H9 (cell line): ENCODE measurements around the gene TRAPPC4. TPM values are rescaled to one million over a fixed set of nuclear protein-coding genes. Genes with fewer than 3 reads are reported as not detected.

ENCODE experiments used
- DNase-seq: peaks from one replicate; pipeline ENCODE4 v3.0.0-alpha.2; 2017
- H2AFZ ChIP-seq: one replicate; pipeline ENCODE4 v1.6.1; 2013; ENCODE audit warnings: mild to moderate bottlenecking, low read length, control low read depth, moderate library complexity
- H2AK5ac ChIP-seq: 2 replicates; pipeline ENCODE4 v1.6.1; 2013; ENCODE audit warnings: low read length, control low read depth, mixed read lengths; ENCODE audit not compliant: insufficient read length
- H2BK120ac ChIP-seq: one replicate; pipeline ENCODE4 v1.6.1; 2013; ENCODE audit warnings: low read depth, mild to moderate bottlenecking, low read length, control low read depth, inconsistent platforms; ENCODE audit not compliant: poor library complexity, severe bottlenecking
- H2BK12ac ChIP-seq: 2 replicates; pipeline ENCODE4 v1.6.1; 2013; ENCODE audit warnings: low read length, control low read depth, mixed read lengths, low read depth; ENCODE audit not compliant: insufficient read length
- H2BK15ac ChIP-seq: 2 replicates; pipeline ENCODE4 v1.6.1; 2013; ENCODE audit warnings: low read depth, low read length, control low read depth
- H2BK20ac ChIP-seq: one replicate; pipeline ENCODE4 v1.6.1; 2013; ENCODE audit warnings: low read depth, mild to moderate bottlenecking, low read length, control low read depth, inconsistent platforms; ENCODE audit not compliant: poor library complexity, severe bottlenecking
- H2BK5ac ChIP-seq: 2 replicates; pipeline ENCODE4 v1.6.1; 2013; ENCODE audit warnings: low read length, control low read depth, mixed read lengths; ENCODE audit not compliant: insufficient read length
- H3K14ac ChIP-seq: 2 replicates; pipeline ENCODE4 v1.6.1; 2013; ENCODE audit warnings: low read length, control low read depth; ENCODE audit not compliant: insufficient read depth
- H3K18ac ChIP-seq: 2 replicates; pipeline ENCODE4 v1.6.1; 2013; ENCODE audit warnings: low read depth, mild to moderate bottlenecking, mixed read lengths, low read length, control low read depth; ENCODE audit not compliant: insufficient read length
- H3K23ac ChIP-seq: 2 replicates; pipeline ENCODE4 v1.6.1; 2013; ENCODE audit warnings: low read length, control low read depth, mixed read lengths, low read depth; ENCODE audit not compliant: insufficient read length
- H3K23me2 ChIP-seq: 2 replicates; pipeline ENCODE4 v1.6.1; 2013; ENCODE audit warnings: low read depth, mild to moderate bottlenecking, mixed read lengths, low read length, control low read depth; ENCODE audit not compliant: insufficient read length, poor library complexity, severe bottlenecking
- H3K27ac ChIP-seq: 2 replicates; pipeline ENCODE4 v1.5.1; 2013; ENCODE audit warnings: low read length, control low read depth, mixed read lengths, low read depth; ENCODE audit not compliant: insufficient read length
- H3K27me3 ChIP-seq: 2 replicates; pipeline ENCODE4 v1.6.1; 2013; ENCODE audit warnings: low read length, control low read depth, inconsistent platforms; ENCODE audit not compliant: insufficient read depth
- H3K4ac ChIP-seq: 2 replicates; pipeline ENCODE4 v1.6.1; 2013; ENCODE audit warnings: low read depth, mild to moderate bottlenecking, control low read depth, inconsistent platforms, low read length, moderate library complexity
- H3K4me1 ChIP-seq: 2 replicates; pipeline ENCODE4 v1.6.1; 2013; ENCODE audit warnings: low read length, control low read depth, inconsistent platforms; ENCODE audit not compliant: insufficient read depth
- H3K4me2 ChIP-seq: 2 replicates; pipeline ENCODE4 v1.6.1; 2013; ENCODE audit warnings: low read length, control low read depth, mixed read lengths; ENCODE audit not compliant: insufficient read length, insufficient read depth
- H3K56ac ChIP-seq: 2 replicates; pipeline ENCODE4 v1.6.1; 2013; ENCODE audit warnings: low read depth, mild to moderate bottlenecking, mixed read lengths, low read length, control low read depth; ENCODE audit not compliant: insufficient read length
- H3K79me1 ChIP-seq: 2 replicates; pipeline ENCODE4 v1.6.1; 2013; ENCODE audit warnings: low read depth, mild to moderate bottlenecking, moderate library complexity, low read length, control low read depth, inconsistent platforms; ENCODE audit not compliant: insufficient read depth, poor library complexity, severe bottlenecking
- H3K79me2 ChIP-seq: 2 replicates; pipeline ENCODE4 v1.6.1; 2013; ENCODE audit warnings: low read length, control low read depth, inconsistent platforms; ENCODE audit not compliant: insufficient read depth
- H3K9ac ChIP-seq: 2 replicates; pipeline ENCODE4 v1.6.1; 2013; ENCODE audit warnings: low read length, control low read depth, mixed read lengths; ENCODE audit not compliant: insufficient read length; ENCODE audit errors: extremely low read depth
- H3K9me3 ChIP-seq: one replicate; pipeline ENCODE4 v1.6.1; 2013; ENCODE audit warnings: low read depth, low read length, inconsistent platforms; ENCODE audit not compliant: control insufficient read depth
- H3T11ph ChIP-seq: one replicate; pipeline ENCODE4 v1.6.1; 2013; ENCODE audit warnings: mild to moderate bottlenecking, low read length, control low read depth, inconsistent platforms
- H4K20me1 ChIP-seq: one replicate; pipeline ENCODE4 v1.6.1; 2013; ENCODE audit not compliant: control insufficient read depth, insufficient read length, insufficient read depth
- H4K5ac ChIP-seq: 2 replicates; pipeline ENCODE4 v1.6.1; 2013; ENCODE audit warnings: low read depth, mild to moderate bottlenecking, mixed read lengths, low read length, control low read depth; ENCODE audit not compliant: insufficient read length
- H4K8ac ChIP-seq: replicated peaks from 2 replicates; pipeline ENCODE4 v1.6.1; 2013; ENCODE audit warnings: low read length, control low read depth, mixed read lengths, low read depth; ENCODE audit not compliant: insufficient read length
- H4K91ac ChIP-seq: 2 replicates; pipeline ENCODE4 v1.6.1; 2013; ENCODE audit warnings: low read depth, mild to moderate bottlenecking, moderate library complexity, mixed read lengths, low read length, control low read depth; ENCODE audit not compliant: insufficient read length
- H3K27ac Mint-ChIP-seq, 3 experiments: 2 replicates in 2 of 3; 3 replicates in 1 of 3; pipeline ENCODE4 v1.8.0; 2020 to 2021; ENCODE audit warnings: mixed read lengths in 3 of 3, mild to moderate bottlenecking in 1 of 3, moderate library complexity in 1 of 3
- H3K27me3 Mint-ChIP-seq: 2 replicates; pipeline ENCODE4 v1.8.0; 2021; ENCODE audit warnings: low read depth, mild to moderate bottlenecking, moderate library complexity, mixed read lengths
- H3K36me3 Mint-ChIP-seq, 3 experiments: 2 replicates in 2 of 3; 3 replicates in 1 of 3; pipeline ENCODE4 v1.8.0; 2020 to 2021; ENCODE audit warnings: low read depth in 3 of 3, mixed read lengths in 3 of 3; ENCODE audit not compliant: insufficient read depth in 1 of 3
- H3K4me1 Mint-ChIP-seq, 2 experiments: 2 replicates each; pipeline ENCODE4 v1.8.0; 2020; ENCODE audit warnings: mixed read lengths in 2 of 2
- H3K4me3 Mint-ChIP-seq, 2 experiments: 2 replicates in 1 of 2; 3 replicates in 1 of 2; pipeline ENCODE4 v1.8.0; 2020 to 2021; ENCODE audit warnings: mild to moderate bottlenecking in 2 of 2, mixed read lengths in 2 of 2, moderate library complexity in 1 of 2
- H3K9me3 Mint-ChIP-seq, 2 experiments: 2 replicates in 1 of 2; 3 replicates in 1 of 2; pipeline ENCODE4 v1.8.0; 2020; ENCODE audit warnings: mild to moderate bottlenecking in 2 of 2, mixed read lengths in 2 of 2, moderate library complexity in 1 of 2
- CTCF ChIP-seq: fragments of 200-600 bp; sonication (generic); conservative IDR thresholded peaks from 3 replicates; pipeline ENCODE4 v1.8.0; 2021; ENCODE audit warnings: antibody characterized with exemption, mild to moderate bottlenecking
- WGBS: extraction: QIAGEN DNeasy Blood & Tissue Kit; methylation state at CpG from one replicate; pipeline ENCODE4 v1.1.7; 2013; ENCODE audit warnings: missing lambda C conversion rate, low lambda C conversion rate, mixed read lengths; ENCODE audit not compliant: insufficient read length; ENCODE audit errors: extremely low coverage; 5-methylcytosine and 5-hydroxymethylcytosine counted together
- total RNA-seq: library from RNA; stranded (reverse); gene quantifications from 2 replicates; pipeline ENCODE4 v1.2.1, GENCODE V29; 2021

TRAPPC4 gene
- total RNA-seq, 1 experiment from 2014 or later, result 82.8 TPM

GRCh38 chr11:119030029-119030328, 11.4 kb downstream of the TRAPPC4 start:
- Histone ChIP-seq H3K23me2 (peaks cover 14% of the 10 kb centered on the region), H3K9ac (peak overlapping the region; percentile 80), H2AFZ (no peak overlapping the region), H3K27me3 (no peaks in the 10 kb centered on the region), H2BK120ac (no peak overlapping the region), H3K14ac (peak overlapping the region; percentile 43; the same call in 1 of the 2 replicates), H2BK12ac (no peak overlapping the region), H3K18ac (no peak overlapping the region), H3K79me2 (no peaks in the 10 kb centered on the region), H4K8ac (no peak overlapping the region), H3K9me3 (no peaks in the 10 kb centered on the region), H4K20me1 (no peaks in the 10 kb centered on the region), H4K5ac (no peak overlapping the region), H3K27ac (no peak overlapping the region), H4K91ac (no peak overlapping the region), H2BK20ac (no peak overlapping the region), H3K56ac (no peak overlapping the region), H2AK5ac (no peak overlapping the region), H3K4me2 (peak overlapping the region; percentile 47), H2BK5ac (no peak overlapping the region), H3K79me1 (peaks cover 3% of the 10 kb centered on the region), H2BK15ac (no peak overlapping the region), H3T11ph (no peak overlapping the region), H3K23ac (no peak overlapping the region), H3K4ac (no peak overlapping the region), H3K4me1 (peaks cover 8% of the 10 kb centered on the region; the same call in 1 of the 2 replicates)
- peak overlapping the region in 1 of 3 experiments; percentile 1; a peak in 1 of 7 replicates for H3K27ac Mint-ChIP-seq
- TF ChIP-seq CTCF, result no peak
- DNase-seq, result no peak
- H3K9me3 Mint-ChIP-seq, result no peaks in the 10 kb centered on the region
- WGBS, result no CpG with 5 or more reads among the region's 13 CpGs
- peak overlapping the region; percentile 79 to 83 for H3K4me3 Mint-ChIP-seq
- H3K4me1 Mint-ChIP-seq, result peaks cover 20 to 21% of the 10 kb centered on the region in 2 experiments
- H3K27me3 Mint-ChIP-seq, result no peaks in the 10 kb centered on the region; the same call in 1 of the 2 replicates
- peaks cover 18 to 39% (median 37%) of the 10 kb centered on the region in 3 experiments for H3K36me3 Mint-ChIP-seq
